ENCODE measurements around the gene RABL6. TPM values are rescaled to one million over a fixed set of nuclear protein-coding genes. Genes with fewer than 3 reads are reported as not detected.

RABL6 gene
- total RNA-seq, 2 experiments from 2014 or later: 46.4 to 48.5 TPM

DNA sequence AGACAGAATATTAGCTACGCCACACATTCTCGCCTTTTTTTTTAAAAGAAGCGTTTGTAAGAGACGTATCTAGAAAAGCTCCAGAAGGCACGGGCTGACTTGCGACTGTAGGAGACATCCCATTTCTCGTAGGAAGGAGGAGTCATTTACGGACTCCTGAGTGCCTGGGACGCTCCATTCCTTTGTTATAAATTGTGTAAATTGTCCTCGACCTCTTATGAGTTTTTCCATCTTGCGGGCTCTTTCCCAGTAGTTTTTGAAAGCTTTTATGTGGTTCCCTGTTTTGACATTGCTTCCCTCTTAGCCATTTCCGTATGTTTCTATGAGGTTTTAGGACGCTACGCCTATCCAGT lies 1.0 kb downstream of the RABL6 start:
- Histone ChIP-seq H3K9me3 (ENCODE audit: control insufficient read depth in 1 of 2, insufficient read depth in 1 of 2, low read length in 2 of 2) (no peaks in the 10 kb centered on the region), H3K4me1 (ENCODE audit: insufficient read depth, low read length) (peaks cover 56% of the 10 kb centered on the region), H3K27ac (ENCODE audit: low read depth in 1 of 2, low read length in 2 of 2) (no peak overlapping the region), H3K4me3 (ENCODE audit: low read length) (peak overlapping the region; percentile 62), H3K36me3 (ENCODE audit: insufficient read depth, low read length) (peaks cover 10% of the 10 kb centered on the region), H3K27me3 (ENCODE audit: control insufficient read depth in 1 of 2, insufficient read depth in 2 of 2, low read length in 2 of 2) (no peaks in the 10 kb centered on the region)
- TF ChIP-seq, protein P1, sequence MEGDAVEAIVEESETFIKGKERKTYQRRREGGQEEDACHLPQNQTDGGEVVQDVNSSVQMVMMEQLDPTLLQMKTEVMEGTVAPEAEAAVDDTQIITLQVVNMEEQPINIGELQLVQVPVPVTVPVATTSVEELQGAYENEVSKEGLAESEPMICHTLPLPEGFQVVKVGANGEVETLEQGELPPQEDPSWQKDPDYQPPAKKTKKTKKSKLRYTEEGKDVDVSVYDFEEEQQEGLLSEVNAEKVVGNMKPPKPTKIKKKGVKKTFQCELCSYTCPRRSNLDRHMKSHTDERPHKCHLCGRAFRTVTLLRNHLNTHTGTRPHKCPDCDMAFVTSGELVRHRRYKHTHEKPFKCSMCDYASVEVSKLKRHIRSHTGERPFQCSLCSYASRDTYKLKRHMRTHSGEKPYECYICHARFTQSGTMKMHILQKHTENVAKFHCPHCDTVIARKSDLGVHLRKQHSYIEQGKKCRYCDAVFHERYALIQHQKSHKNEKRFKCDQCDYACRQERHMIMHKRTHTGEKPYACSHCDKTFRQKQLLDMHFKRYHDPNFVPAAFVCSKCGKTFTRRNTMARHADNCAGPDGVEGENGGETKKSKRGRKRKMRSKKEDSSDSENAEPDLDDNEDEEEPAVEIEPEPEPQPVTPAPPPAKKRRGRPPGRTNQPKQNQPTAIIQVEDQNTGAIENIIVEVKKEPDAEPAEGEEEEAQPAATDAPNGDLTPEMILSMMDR (IDR thresholded peaks at IDR 0.05): no peak
- ChIA-PET POLR2A (interaction anchor here (0.6 to 3.9 kb wide), 8 partner anchors 10 to 432 kb away, joined by 3 to 30 read pairs (median 8); partner anchors contain the start of genes AJM1, EDF1, TMEM141 and TRAF2), CTCF (interaction anchor here (3.8 kb wide), 1 partner anchor 34 kb away, joined by 18 read pairs; the partner anchor contains the start of gene AJM1)
- no peaks in the 10 kb centered on the region for H3K9me3 Mint-ChIP-seq
- H3K36me3 Mint-ChIP-seq (ENCODE audit: low read depth): peaks cover 26% of the 10 kb centered on the region
- peak overlapping the region; percentile 41 for H3K27ac Mint-ChIP-seq
- DNase-seq (no peak), ATAC-seq (ENCODE audit: poor library complexity) (no peak)
- intact Hi-C loops (cut with DNase I, micrococcal nuclease): loop anchor here (2.0 to 10.0 kb wide), 5 partner anchors 32 to 404 kb away; partner anchors contain the start of genes PHPT1 (in 1 of the 2), SNAPC4 (in 1 of the 2) and TRAF2 (in 1 of the 2)
- peaks cover 45% of the 10 kb centered on the region for H3K4me1 Mint-ChIP-seq (ENCODE audit: low read depth)
- peak overlapping the region; percentile 67 for H3K4me3 Mint-ChIP-seq
- H3K27me3 Mint-ChIP-seq: no peaks in the 10 kb centered on the region

DNA sequence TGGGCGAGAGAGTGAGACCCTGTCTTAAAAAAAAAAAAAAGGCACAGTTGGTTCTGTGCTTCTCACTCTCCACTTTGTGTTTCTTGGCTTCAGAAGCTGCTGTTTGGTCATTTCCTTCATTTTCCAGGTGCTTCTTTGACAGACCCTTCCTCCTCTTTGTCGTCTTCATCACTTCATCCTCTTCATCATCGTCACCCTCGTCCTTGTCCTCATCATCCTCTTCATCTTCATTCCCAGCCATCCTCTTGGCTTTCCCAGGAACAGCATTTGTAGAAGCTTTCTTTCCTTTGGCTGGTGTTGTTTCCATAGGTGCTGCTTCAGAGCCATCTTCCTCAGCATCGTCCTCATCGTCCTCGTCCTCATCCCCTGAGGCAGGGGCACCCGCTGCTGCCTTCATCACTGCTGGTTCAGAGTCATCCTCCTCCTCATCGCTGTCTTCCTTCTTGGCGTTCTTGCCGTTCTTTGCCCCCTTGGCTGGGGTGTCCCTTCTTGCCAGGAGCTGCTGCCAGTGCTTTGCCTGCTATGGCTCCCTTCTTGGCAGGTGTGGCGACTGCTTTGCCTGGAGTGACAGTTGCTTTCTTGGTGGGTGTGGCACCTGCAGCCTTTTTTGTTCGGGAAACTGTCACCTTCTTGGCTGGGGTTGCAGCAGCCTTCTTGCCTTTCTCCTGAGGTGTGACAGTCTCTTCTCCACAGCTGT lies 7.1 kb downstream of the RABL6 start:
- Mint-ChIP-seq H3K4me3 (peak overlapping the region; percentile 62), H3K9me3 (no peaks in the 10 kb centered on the region), H3K27me3 (no peaks in the 10 kb centered on the region), H3K36me3 (ENCODE audit: low read depth) (peaks cover 39% of the 10 kb centered on the region), H3K27ac (no peak overlapping the region), H3K4me1 (ENCODE audit: low read depth) (peaks cover 28% of the 10 kb centered on the region)
- TF ChIP-seq, protein P1 (IDR thresholded peaks at IDR 0.05): no peak
- Histone ChIP-seq H3K27me3 (ENCODE audit: control insufficient read depth in 1 of 2, insufficient read depth in 2 of 2, low read length in 2 of 2) (no peaks in the 10 kb centered on the region), H3K4me1 (ENCODE audit: insufficient read depth, low read length) (peaks cover 26% of the 10 kb centered on the region), H3K27ac (ENCODE audit: low read depth in 1 of 2, low read length in 2 of 2) (no peak overlapping the region), H3K36me3 (ENCODE audit: insufficient read depth, low read length) (peaks cover 18% of the 10 kb centered on the region), H3K4me3 (ENCODE audit: low read length) (no peak overlapping the region), H3K9me3 (ENCODE audit: control insufficient read depth in 1 of 2, insufficient read depth in 1 of 2, low read length in 2 of 2) (no peaks in the 10 kb centered on the region)
- ChIA-PET POLR2A (no interaction called here), CTCF (no interaction called here)
- no peak for DNase-seq
- ATAC-seq (ENCODE audit: poor library complexity): no peak
- intact Hi-C loops (cut with DNase I, micrococcal nuclease): no loop called here

DNA sequence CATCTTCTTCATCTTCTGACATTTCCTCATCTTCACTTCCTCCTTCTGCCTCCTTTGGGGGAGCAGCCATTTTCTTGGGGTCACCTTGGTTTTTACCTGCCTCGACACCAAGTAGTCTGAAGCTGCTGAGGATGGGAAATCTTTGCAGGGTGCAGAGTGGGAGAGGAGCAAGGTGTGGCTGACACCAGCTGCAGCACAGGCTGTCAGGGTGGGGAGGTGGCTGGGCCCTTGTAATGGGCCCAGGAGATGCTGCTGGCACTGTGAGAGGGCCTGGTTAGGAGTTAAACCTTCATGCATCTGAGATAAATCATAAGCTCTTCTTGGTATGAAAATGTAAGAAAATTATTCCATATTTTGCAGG lies 7.7 kb downstream of the RABL6 start:
- Histone ChIP-seq H3K27ac (ENCODE audit: low read depth in 1 of 2, low read length in 2 of 2) (no peak overlapping the region), H3K4me3 (ENCODE audit: low read length) (no peak overlapping the region), H3K27me3 (ENCODE audit: control insufficient read depth in 1 of 2, insufficient read depth in 2 of 2, low read length in 2 of 2) (no peaks in the 10 kb centered on the region), H3K36me3 (ENCODE audit: insufficient read depth, low read length) (peaks cover 13% of the 10 kb centered on the region), H3K4me1 (ENCODE audit: insufficient read depth, low read length) (peaks cover 21% of the 10 kb centered on the region), H3K9me3 (ENCODE audit: control insufficient read depth in 1 of 2, insufficient read depth in 1 of 2, low read length in 2 of 2) (no peaks in the 10 kb centered on the region)
- H3K4me1 Mint-ChIP-seq (ENCODE audit: low read depth): peaks cover 24% of the 10 kb centered on the region
- ATAC-seq (ENCODE audit: poor library complexity) (no peak), DNase-seq (no peak)
- ChIA-PET POLR2A (no interaction called here), CTCF (no interaction called here)
- no peaks in the 10 kb centered on the region for H3K9me3 Mint-ChIP-seq
- intact Hi-C loops (cut with DNase I, micrococcal nuclease): no loop called here
- no peaks in the 10 kb centered on the region for H3K27me3 Mint-ChIP-seq
- no peak overlapping the region for H3K27ac Mint-ChIP-seq
- TF ChIP-seq, protein P1 (IDR thresholded peaks at IDR 0.05): no peak
- peaks cover 35% of the 10 kb centered on the region for H3K36me3 Mint-ChIP-seq (ENCODE audit: low read depth)
- H3K4me3 Mint-ChIP-seq: no peak overlapping the region

Data from CD4-positive, alpha-beta T cell (primary cell).